IMR-90 (cell line): ENCODE data around the gene KIDINS220. TPM values are rescaled to one million over a fixed set of nuclear protein-coding genes. Genes with fewer than 3 reads are reported as not detected.

Source experiments
- ATAC-seq: fragments of 200-7000 bp; cut with Tn5 transposase; 2 replicates; pipeline ENCODE4 v1.9.1; 2020; ENCODE audit warnings: low read depth, mild to moderate bottlenecking, moderate library complexity
- BruUV-seq: library from RNA; stranded (reverse); fragments of 400-500 nt; replicated peaks from 2 replicates; lab custom pipeline; 2021; lab: Mats Ljungman, UMichigan
- CTCF ChIA-PET: fragments of 300-600 bp; formaldehyde crosslinking; extraction: SDS; loops from one replicate; lab custom pipeline; 2021; ENCODE audit warnings: antibody characterized with exemption; lab: Yijun Ruan, JAX
- POLR2A ChIA-PET: fragments of 300-600 bp; sonication (Branson Sonifier 250); formaldehyde crosslinking; loops from one replicate; lab custom pipeline; 2022; ENCODE audit warnings: antibody characterized with exemption; ENCODE audit not compliant: unreplicated experiment; lab: Charles Lee
- DNase-seq: peaks from one replicate; pipeline ENCODE4 v3.0.0; 2013
- H2AFZ ChIP-seq: replicated peaks from 2 replicates; pipeline ENCODE3; 2013; ENCODE audit warnings: low read length, mild to moderate bottlenecking; ENCODE audit not compliant: poor library complexity
- H2AK5ac ChIP-seq: 2 replicates; pipeline ENCODE4 v1.6.1; 2013; ENCODE audit warnings: low read depth, low read length, inconsistent platforms
- H2AK9ac ChIP-seq: replicated peaks from 2 replicates; pipeline ENCODE3; 2013; ENCODE audit warnings: mild to moderate bottlenecking, low read depth, low read length, moderate library complexity; ENCODE audit not compliant: poor library complexity
- H2BK120ac ChIP-seq: 2 replicates; pipeline ENCODE4 v1.6.1; 2013; ENCODE audit warnings: low read depth, low read length, inconsistent platforms
- H2BK15ac ChIP-seq: 3 replicates; pipeline ENCODE4 v1.6.1; 2013; ENCODE audit warnings: low read depth, low read length, inconsistent platforms
- H2BK20ac ChIP-seq: 2 replicates; pipeline ENCODE4 v1.6.1; 2013; ENCODE audit warnings: low read depth, mild to moderate bottlenecking, inconsistent platforms, low read length, moderate library complexity
- H2BK5ac ChIP-seq: 2 replicates; pipeline ENCODE4 v1.6.1; 2013; ENCODE audit warnings: mild to moderate bottlenecking, low read depth, low read length, inconsistent platforms; ENCODE audit not compliant: poor library complexity, severe bottlenecking
- H3K14ac ChIP-seq: replicated peaks from 2 replicates; pipeline ENCODE4 v1.6.1; 2013; ENCODE audit warnings: low read depth, low read length, inconsistent platforms
- H3K18ac ChIP-seq: 2 replicates; pipeline ENCODE4 v1.6.1; 2013; ENCODE audit warnings: low read depth, low read length, control low read depth
- H3K23ac ChIP-seq: 2 replicates; pipeline ENCODE4 v1.6.1; 2013; ENCODE audit warnings: low read depth, low read length, inconsistent platforms
- H3K27ac ChIP-seq: 2 replicates; pipeline ENCODE4 v1.5.1; 2013; ENCODE audit warnings: mild to moderate bottlenecking, control low read depth, low read length; ENCODE audit not compliant: insufficient read depth
- H3K27me3 ChIP-seq: 2 replicates; pipeline ENCODE4 v1.6.1; 2013; ENCODE audit warnings: low read length; ENCODE audit not compliant: control insufficient read depth, insufficient read depth
- H3K36me3 ChIP-seq: 2 replicates; pipeline ENCODE4 v1.6.1; 2013; ENCODE audit warnings: low read length, mixed read lengths; ENCODE audit not compliant: control insufficient read depth, insufficient read depth
- H3K4ac ChIP-seq: 2 replicates; pipeline ENCODE4 v1.6.1; 2013; ENCODE audit warnings: low read depth, low read length, inconsistent platforms
- H3K4me1 ChIP-seq: 2 replicates; pipeline ENCODE4 v1.6.1; 2013; ENCODE audit warnings: low read length, mixed read lengths; ENCODE audit not compliant: control insufficient read depth, insufficient read depth
- H3K4me2 ChIP-seq: 2 replicates; pipeline ENCODE4 v1.6.1; 2013; ENCODE audit warnings: low read depth, mild to moderate bottlenecking, control low read depth, low read length, moderate library complexity
- H3K4me3 ChIP-seq: 2 replicates; pipeline ENCODE4 v1.5.1; 2013; ENCODE audit warnings: low read depth, mild to moderate bottlenecking, control low read depth, low read length, moderate library complexity; ENCODE audit not compliant: insufficient read depth
- H3K56ac ChIP-seq: 2 replicates; pipeline ENCODE4 v1.6.1; 2013; ENCODE audit warnings: low read length, inconsistent platforms; ENCODE audit not compliant: insufficient read depth; ENCODE audit errors: extremely low read depth
- H3K79me1 ChIP-seq, 2 experiments: 2 replicates each; pipeline ENCODE4 v1.6.1; 2013; ENCODE audit warnings: low read length in 2 of 2, inconsistent platforms in 1 of 2, low read depth in 1 of 2
- H3K9ac ChIP-seq: 2 replicates; pipeline ENCODE4 v1.6.1; 2013; ENCODE audit warnings: low read depth, low read length, control low read depth
- H3K9me1 ChIP-seq: 2 replicates; pipeline ENCODE4 v1.6.1; 2013; ENCODE audit warnings: low read length, inconsistent platforms; ENCODE audit not compliant: insufficient read depth
- H3K9me3 ChIP-seq: 2 replicates; pipeline ENCODE4 v1.6.1; 2013; ENCODE audit warnings: low read length; ENCODE audit not compliant: control insufficient read depth, insufficient read depth
- H4K20me1 ChIP-seq: 2 replicates; pipeline ENCODE4 v1.6.1; 2013; ENCODE audit warnings: low read length, inconsistent platforms; ENCODE audit not compliant: insufficient read depth
- H4K5ac ChIP-seq: 2 replicates; pipeline ENCODE4 v1.6.1; 2013; ENCODE audit warnings: mild to moderate bottlenecking, low read depth, low read length, control low read depth
- H4K8ac ChIP-seq, 2 experiments: 2 replicates each; pipeline ENCODE4 v1.6.1; 2013; ENCODE audit warnings: low read depth in 2 of 2, low read length in 2 of 2, control low read depth in 1 of 2, inconsistent platforms in 1 of 2
- H4K91ac ChIP-seq: 2 replicates; pipeline ENCODE4 v1.6.1; 2013; ENCODE audit warnings: low read depth, low read length, inconsistent platforms; ENCODE audit not compliant: insufficient read depth
- CEBPB ChIP-seq: IDR thresholded peaks from 2 replicates; pipeline ENCODE4 v1.6.1; 2012; ENCODE audit warnings: low read depth, low read length, improper control_type of control experiment
- NFE2L2 ChIP-seq: fragments of 150-350 bp; IDR thresholded peaks from 2 replicates; pipeline ENCODE4 v1.6.1; 2016; ENCODE audit warnings: low read depth, mild to moderate bottlenecking, low read length
- RCOR1 ChIP-seq: IDR thresholded peaks from 2 replicates; pipeline ENCODE4 v1.6.1; 2012; ENCODE audit warnings: mild to moderate bottlenecking, low read length, improper control_type of control experiment; ENCODE audit not compliant: insufficient replicate concordance
- WGBS, 2 experiments: methylation state at CpG; one replicate each; pipeline versions ENCODE4 v1.1.5 to v1.1.7; 2013; ENCODE audit warnings: missing lambda C conversion rate in 2 of 2; ENCODE audit not compliant: insufficient read length in 1 of 2; ENCODE audit errors: extremely low coverage in 2 of 2; 5-methylcytosine and 5-hydroxymethylcytosine counted together
- dilution Hi-C: fragments of 300-500 bp; cut with HindIII; formaldehyde crosslinking; loops from one replicate; pipeline ENCODE4 v1.14.3; 2018; ENCODE audit warnings: low sequenced_read_pairs; ENCODE audit not compliant: unreplicated experiment
- in situ Hi-C: fragments of 300-500 bp; cut with MboI; formaldehyde crosslinking; loops from 3 replicates; pipeline ENCODE4 v1.14.3; 2019; ENCODE audit warnings: low sequenced_read_pairs, inconsistent platforms, mixed read lengths
- intact Hi-C: fragments of 100-400 bp; cut with micrococcal nuclease; formaldehyde crosslinking; loops from 2 replicates; pipeline ENCODE4 v1.10.0; 2022
- polyA plus RNA-seq, 3 experiments: library from polyadenylated mRNA; depleted of rRNA; stranded (reverse); fragments of >200 nt; gene quantifications; 2 replicates each; pipeline ENCODE4 v1.2.3, GENCODE V29; 2012; ENCODE audit warnings: low replicate concordance in 1 of 3
- total RNA-seq: library from RNA; depleted of rRNA; stranded (reverse); fragments of >200 nt; gene quantifications from 2 replicates; pipeline ENCODE4 v1.2.3, GENCODE V29; 2012

The KIDINS220 gene
- total and polyA plus RNA-seq, 2 of the 4 experiments (the other 2 are of a cell fraction), result 23.1 to 63.4 TPM

DNA sequence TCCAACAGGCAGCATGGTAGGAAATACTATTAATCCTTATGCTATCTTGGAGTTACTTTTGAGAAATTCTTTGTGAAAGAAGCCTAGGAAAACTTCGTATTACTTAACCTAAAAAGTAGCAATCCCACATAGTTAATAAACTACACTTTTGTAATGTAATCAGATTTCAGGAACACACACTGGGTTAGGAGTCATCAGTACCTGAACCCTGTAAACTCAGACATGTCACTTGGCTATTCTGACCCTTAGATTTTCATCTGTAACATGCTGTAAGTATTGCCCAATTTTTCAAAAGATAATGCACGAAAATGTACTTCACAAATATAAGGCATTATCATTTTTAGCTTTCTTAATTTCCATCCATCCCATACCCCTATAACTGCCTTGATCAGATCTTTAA is 39.0 kb downstream of the KIDINS220 start:
- Histone ChIP-seq H2AK5ac (no peak overlapping the region), H2BK20ac (no peak overlapping the region), H3K9ac (no peak overlapping the region), H3K4me3 (no peak overlapping the region), H4K20me1 (no peaks in the 10 kb centered on the region), H2AK9ac (no peak overlapping the region), H3K14ac (no peak overlapping the region), H3K23ac (no peak overlapping the region), H2BK15ac (no peak overlapping the region), H3K9me3 (no peaks in the 10 kb centered on the region), H2BK120ac (no peak overlapping the region), H3K27ac (no peak overlapping the region), H4K5ac (no peak overlapping the region), H2AFZ (no peak overlapping the region), H3K4me1 (peaks cover 11% of the 10 kb centered on the region), H2BK5ac (no peak overlapping the region), H3K79me1 (peaks cover 4 to 28% of the 10 kb centered on the region in 2 experiments), H3K36me3 (peaks cover 23% of the 10 kb centered on the region), H4K8ac (no peak overlapping the region), H3K56ac (no peak overlapping the region), H3K4me2 (no peak overlapping the region), H3K18ac (no peak overlapping the region), H4K91ac (no peak overlapping the region), H3K27me3 (no peaks in the 10 kb centered on the region), H3K9me1 (peaks cover 16% of the 10 kb centered on the region), H3K4ac (no peak overlapping the region)
- no TSS peak for BruUV-seq
- POLR2A ChIA-PET, result interaction anchor here (0.6 kb wide), 1 partner anchor 23 kb away, joined by 4 read pairs; no protein-coding TSS in a partner anchor
- peak; percentile 38; the same call in 1 of the 2 replicates for TF ChIP-seq CEBPB
- TF ChIP-seq RCOR1, result no peak
- no peak for TF ChIP-seq NFE2L2
- CTCF ChIA-PET, result no interaction called here
- intact Hi-C loops (no loop called here), dilution Hi-C loops (no loop called here), in situ Hi-C loops (no loop called here)
- WGBS, 2 experiments, result 100% methylated on average over 1 of the region's 2 CpGs; no CpG with 5 or more reads in 1 of the 2 experiments
- ATAC-seq (no peak), DNase-seq (no peak)
